ENCODE results near the gene BCL10.
A peak's percentile ranks its signal among the peaks of the same experiment; 100 is the strongest.

The BCL10 gene

GRCh38 chr1:85275701-85276214, 674 bp downstream of the BCL10 start:
- DNase-seq (ENCODE audit: low spot score): peak; percentile 57
- in situ Hi-C loops (cut with MboI; ENCODE audit: low pct_unique_long_range_greater_than_20kb, low sequenced_read_pairs, unreplicated experiment): no loop called here

GRCh38 chr1:85274969-85275453, 1.4 kb downstream of the BCL10 start:
- in situ Hi-C loops (cut with MboI; ENCODE audit: low pct_unique_long_range_greater_than_20kb, low sequenced_read_pairs, unreplicated experiment): no loop called here
- no peak for DNase-seq (ENCODE audit: low spot score)
- no peak for TF ChIP-seq CTCF (IDR thresholded peaks at IDR 0.05; ENCODE audit: extremely low read depth, insufficient read depth, missing control alignments)

More at GRCh38 chr1:85275701-85276214, 674 bp downstream of the BCL10 start:
- TF ChIP-seq CTCF (IDR thresholded peaks at IDR 0.05; ENCODE audit: extremely low read depth, insufficient read depth, missing control alignments): no peak

GRCh38 chr1:85273397-85273796, 3.0 kb downstream of the BCL10 start:
- TF ChIP-seq CTCF (IDR thresholded peaks at IDR 0.05; ENCODE audit: extremely low read depth, insufficient read depth, missing control alignments): no peak
- in situ Hi-C loops (cut with MboI; ENCODE audit: low pct_unique_long_range_greater_than_20kb, low sequenced_read_pairs, unreplicated experiment): no loop called here
- no peak for DNase-seq (ENCODE audit: low spot score)

- no peak for DNase-seq (ENCODE audit: low spot score)
- in situ Hi-C loops (cut with MboI; ENCODE audit: low pct_unique_long_range_greater_than_20kb, low sequenced_read_pairs, unreplicated experiment): no loop called here
- TF ChIP-seq CTCF (IDR thresholded peaks at IDR 0.05; ENCODE audit: extremely low read depth, insufficient read depth, missing control alignments): no peak
Measured at GRCh38 chr1:85268801-85269585, 7.4 kb downstream of the BCL10 start.

- DNase-seq (ENCODE audit: low spot score): no peak
- no peak for TF ChIP-seq CTCF (IDR thresholded peaks at IDR 0.05; ENCODE audit: extremely low read depth, insufficient read depth, missing control alignments)
- in situ Hi-C loops (cut with MboI; ENCODE audit: low pct_unique_long_range_greater_than_20kb, low sequenced_read_pairs, unreplicated experiment): no loop called here
Measured at GRCh38 chr1:85267313-85267712, 9.1 kb downstream of the BCL10 start.

GRCh38 chr1:85264150-85264549, 12.3 kb downstream of the BCL10 start:
- in situ Hi-C loops (cut with MboI; ENCODE audit: low pct_unique_long_range_greater_than_20kb, low sequenced_read_pairs, unreplicated experiment): no loop called here
- DNase-seq (ENCODE audit: low spot score): no peak
- TF ChIP-seq CTCF (IDR thresholded peaks at IDR 0.05; ENCODE audit: extremely low read depth, insufficient read depth, missing control alignments): no peak

Data from GM13977 (cell line).